H9 (cell line): ENCODE data around the gene GCNT2. TPM values are rescaled to one million over a fixed set of nuclear protein-coding genes. Genes with fewer than 3 reads are reported as not detected.

Experiments
- DNase-seq: peaks from one replicate; pipeline ENCODE4 v3.0.0-alpha.2; 2017
- H2AFZ ChIP-seq: one replicate; pipeline ENCODE4 v1.6.1; 2013; ENCODE audit warnings: mild to moderate bottlenecking, low read length, control low read depth, moderate library complexity
- H2AK5ac ChIP-seq: 2 replicates; pipeline ENCODE4 v1.6.1; 2013; ENCODE audit warnings: low read length, control low read depth, mixed read lengths; ENCODE audit not compliant: insufficient read length
- H2BK120ac ChIP-seq: one replicate; pipeline ENCODE4 v1.6.1; 2013; ENCODE audit warnings: low read depth, mild to moderate bottlenecking, low read length, control low read depth, inconsistent platforms; ENCODE audit not compliant: poor library complexity, severe bottlenecking
- H2BK12ac ChIP-seq: 2 replicates; pipeline ENCODE4 v1.6.1; 2013; ENCODE audit warnings: low read length, control low read depth, mixed read lengths, low read depth; ENCODE audit not compliant: insufficient read length
- H2BK15ac ChIP-seq: 2 replicates; pipeline ENCODE4 v1.6.1; 2013; ENCODE audit warnings: low read depth, low read length, control low read depth
- H2BK20ac ChIP-seq: one replicate; pipeline ENCODE4 v1.6.1; 2013; ENCODE audit warnings: low read depth, mild to moderate bottlenecking, low read length, control low read depth, inconsistent platforms; ENCODE audit not compliant: poor library complexity, severe bottlenecking
- H2BK5ac ChIP-seq: 2 replicates; pipeline ENCODE4 v1.6.1; 2013; ENCODE audit warnings: low read length, control low read depth, mixed read lengths; ENCODE audit not compliant: insufficient read length
- H3K14ac ChIP-seq: 2 replicates; pipeline ENCODE4 v1.6.1; 2013; ENCODE audit warnings: low read length, control low read depth; ENCODE audit not compliant: insufficient read depth
- H3K18ac ChIP-seq: 2 replicates; pipeline ENCODE4 v1.6.1; 2013; ENCODE audit warnings: low read depth, mild to moderate bottlenecking, mixed read lengths, low read length, control low read depth; ENCODE audit not compliant: insufficient read length
- H3K23ac ChIP-seq: 2 replicates; pipeline ENCODE4 v1.6.1; 2013; ENCODE audit warnings: low read length, control low read depth, mixed read lengths, low read depth; ENCODE audit not compliant: insufficient read length
- H3K23me2 ChIP-seq: 2 replicates; pipeline ENCODE4 v1.6.1; 2013; ENCODE audit warnings: low read depth, mild to moderate bottlenecking, mixed read lengths, low read length, control low read depth; ENCODE audit not compliant: insufficient read length, poor library complexity, severe bottlenecking
- H3K27ac ChIP-seq: 2 replicates; pipeline ENCODE4 v1.5.1; 2013; ENCODE audit warnings: low read length, control low read depth, mixed read lengths, low read depth; ENCODE audit not compliant: insufficient read length
- H3K27me3 ChIP-seq: 2 replicates; pipeline ENCODE4 v1.6.1; 2013; ENCODE audit warnings: low read length, control low read depth, inconsistent platforms; ENCODE audit not compliant: insufficient read depth
- H3K4ac ChIP-seq: 2 replicates; pipeline ENCODE4 v1.6.1; 2013; ENCODE audit warnings: low read depth, mild to moderate bottlenecking, control low read depth, inconsistent platforms, low read length, moderate library complexity
- H3K4me1 ChIP-seq: 2 replicates; pipeline ENCODE4 v1.6.1; 2013; ENCODE audit warnings: low read length, control low read depth, inconsistent platforms; ENCODE audit not compliant: insufficient read depth
- H3K4me2 ChIP-seq: 2 replicates; pipeline ENCODE4 v1.6.1; 2013; ENCODE audit warnings: low read length, control low read depth, mixed read lengths; ENCODE audit not compliant: insufficient read length, insufficient read depth
- H3K56ac ChIP-seq: 2 replicates; pipeline ENCODE4 v1.6.1; 2013; ENCODE audit warnings: low read depth, mild to moderate bottlenecking, mixed read lengths, low read length, control low read depth; ENCODE audit not compliant: insufficient read length
- H3K79me1 ChIP-seq: 2 replicates; pipeline ENCODE4 v1.6.1; 2013; ENCODE audit warnings: low read depth, mild to moderate bottlenecking, moderate library complexity, low read length, control low read depth, inconsistent platforms; ENCODE audit not compliant: insufficient read depth, poor library complexity, severe bottlenecking
- H3K79me2 ChIP-seq: 2 replicates; pipeline ENCODE4 v1.6.1; 2013; ENCODE audit warnings: low read length, control low read depth, inconsistent platforms; ENCODE audit not compliant: insufficient read depth
- H3K9ac ChIP-seq: 2 replicates; pipeline ENCODE4 v1.6.1; 2013; ENCODE audit warnings: low read length, control low read depth, mixed read lengths; ENCODE audit not compliant: insufficient read length; ENCODE audit errors: extremely low read depth
- H3K9me3 ChIP-seq: one replicate; pipeline ENCODE4 v1.6.1; 2013; ENCODE audit warnings: low read depth, low read length, inconsistent platforms; ENCODE audit not compliant: control insufficient read depth
- H3T11ph ChIP-seq: one replicate; pipeline ENCODE4 v1.6.1; 2013; ENCODE audit warnings: mild to moderate bottlenecking, low read length, control low read depth, inconsistent platforms
- H4K20me1 ChIP-seq: one replicate; pipeline ENCODE4 v1.6.1; 2013; ENCODE audit not compliant: control insufficient read depth, insufficient read length, insufficient read depth
- H4K5ac ChIP-seq: 2 replicates; pipeline ENCODE4 v1.6.1; 2013; ENCODE audit warnings: low read depth, mild to moderate bottlenecking, mixed read lengths, low read length, control low read depth; ENCODE audit not compliant: insufficient read length
- H4K8ac ChIP-seq: replicated peaks from 2 replicates; pipeline ENCODE4 v1.6.1; 2013; ENCODE audit warnings: low read length, control low read depth, mixed read lengths, low read depth; ENCODE audit not compliant: insufficient read length
- H4K91ac ChIP-seq: 2 replicates; pipeline ENCODE4 v1.6.1; 2013; ENCODE audit warnings: low read depth, mild to moderate bottlenecking, moderate library complexity, mixed read lengths, low read length, control low read depth; ENCODE audit not compliant: insufficient read length
- H3K27ac Mint-ChIP-seq, 3 experiments: 2 replicates in 2 of 3; 3 replicates in 1 of 3; pipeline ENCODE4 v1.8.0; 2020 to 2021; ENCODE audit warnings: mixed read lengths in 3 of 3, mild to moderate bottlenecking in 1 of 3, moderate library complexity in 1 of 3
- H3K27me3 Mint-ChIP-seq: 2 replicates; pipeline ENCODE4 v1.8.0; 2021; ENCODE audit warnings: low read depth, mild to moderate bottlenecking, moderate library complexity, mixed read lengths
- H3K36me3 Mint-ChIP-seq, 3 experiments: 2 replicates in 2 of 3; 3 replicates in 1 of 3; pipeline ENCODE4 v1.8.0; 2020 to 2021; ENCODE audit warnings: low read depth in 3 of 3, mixed read lengths in 3 of 3; ENCODE audit not compliant: insufficient read depth in 1 of 3
- H3K4me1 Mint-ChIP-seq, 2 experiments: 2 replicates each; pipeline ENCODE4 v1.8.0; 2020; ENCODE audit warnings: mixed read lengths in 2 of 2
- H3K4me3 Mint-ChIP-seq, 2 experiments: 2 replicates in 1 of 2; 3 replicates in 1 of 2; pipeline ENCODE4 v1.8.0; 2020 to 2021; ENCODE audit warnings: mild to moderate bottlenecking in 2 of 2, mixed read lengths in 2 of 2, moderate library complexity in 1 of 2
- H3K9me3 Mint-ChIP-seq, 2 experiments: 2 replicates in 1 of 2; 3 replicates in 1 of 2; pipeline ENCODE4 v1.8.0; 2020; ENCODE audit warnings: mild to moderate bottlenecking in 2 of 2, mixed read lengths in 2 of 2, moderate library complexity in 1 of 2
- CTCF ChIP-seq: fragments of 200-600 bp; sonication (generic); conservative IDR thresholded peaks from 3 replicates; pipeline ENCODE4 v1.8.0; 2021; ENCODE audit warnings: antibody characterized with exemption, mild to moderate bottlenecking
- WGBS: extraction: QIAGEN DNeasy Blood & Tissue Kit; methylation state at CpG from one replicate; pipeline ENCODE4 v1.1.7; 2013; ENCODE audit warnings: missing lambda C conversion rate, low lambda C conversion rate, mixed read lengths; ENCODE audit not compliant: insufficient read length; ENCODE audit errors: extremely low coverage; 5-methylcytosine and 5-hydroxymethylcytosine counted together
- total RNA-seq: library from RNA; stranded (reverse); gene quantifications from 2 replicates; pipeline ENCODE4 v1.2.1, GENCODE V29; 2021

GCNT2 gene
- total RNA-seq, 1 experiment from 2014 or later: 41.7 TPM

- H3K27ac Mint-ChIP-seq: no peak overlapping the region
- WGBS: no CpG with 5 or more reads among the region's 5 CpGs
- H3K36me3 Mint-ChIP-seq: no peaks in the 10 kb centered on the region
Observed at GRCh38 chr6:10507715-10508114, 13.4 kb upstream of the GCNT2 start.

More at GRCh38 chr6:10507715-10508114, 13.4 kb upstream of the GCNT2 start:
- H3K23ac ChIP-seq: no peak overlapping the region
- no peaks in the 10 kb centered on the region for H3K79me2 ChIP-seq
- no peak for DNase-seq
- no peak overlapping the region for H3K9ac ChIP-seq
- H3K4ac ChIP-seq: no peak overlapping the region
- no peak overlapping the region for H2BK5ac ChIP-seq
- no peak overlapping the region for H3K56ac ChIP-seq
- Mint-ChIP-seq H3K27me3 (no peaks in the 10 kb centered on the region), H3K4me3 (no peak overlapping the region), H3K9me3 (no peaks in the 10 kb centered on the region), H3K4me1 (peaks cover 21% of the 10 kb centered on the region in 2 experiments)
- no peak overlapping the region for H4K8ac ChIP-seq
- H4K91ac ChIP-seq: no peak overlapping the region
- H3K79me1 ChIP-seq: no peaks in the 10 kb centered on the region
- H3K9me3 ChIP-seq: no peaks in the 10 kb centered on the region
- H3K27ac ChIP-seq: no peak overlapping the region
- H3K4me2 ChIP-seq: no peak overlapping the region
- no peaks in the 10 kb centered on the region for H3K23me2 ChIP-seq
- no peak overlapping the region for H3T11ph ChIP-seq
- no peak overlapping the region for H2BK20ac ChIP-seq
- no peak overlapping the region for H2AK5ac ChIP-seq
- H3K18ac ChIP-seq: no peak overlapping the region
- H4K5ac ChIP-seq: no peak overlapping the region
- no peaks in the 10 kb centered on the region for H4K20me1 ChIP-seq
- no peak overlapping the region for H3K14ac ChIP-seq
- no peaks in the 10 kb centered on the region for H3K27me3 ChIP-seq
- H2BK12ac ChIP-seq: no peak overlapping the region
- no peak overlapping the region for H2AFZ ChIP-seq
- TF ChIP-seq CTCF: no peak
- no peak overlapping the region for H2BK15ac ChIP-seq
- no peak overlapping the region for H2BK120ac ChIP-seq
- H3K4me1 ChIP-seq: peaks cover 6% of the 10 kb centered on the region; the same call in 1 of the 2 replicates
